HL-60 (cell line): ENCODE measurements around the gene PC.

Experiments
- CTCF ChIP-seq: IDR thresholded peaks from one replicate; pipeline ENCODE4 v1.5.1; 2011; ENCODE audit warnings: low read length, control low read depth, inconsistent platforms; ENCODE audit not compliant: insufficient read depth
- GABPA ChIP-seq: IDR thresholded peaks from 2 replicates; pipeline ENCODE4 v1.6.1; 2012; ENCODE audit warnings: low read depth
- POLR2AphosphoS5 ChIP-seq: IDR thresholded peaks from 2 replicates; pipeline ENCODE4 v1.6.1; 2012; ENCODE audit warnings: low read depth
- REST ChIP-seq: IDR thresholded peaks from 2 replicates; pipeline ENCODE4 v1.6.1; 2012; ENCODE audit warnings: low read depth; ENCODE audit not compliant: insufficient replicate concordance

- TF ChIP-seq REST (no peak), CTCF (no peak), POLR2AphosphoS5 (no peak), GABPA (no peak)
Measured at GRCh38 chr11:66957971-66958231, 282 bp downstream of the PC start.
